ENCODE data around the gene TENM4.

DNA sequence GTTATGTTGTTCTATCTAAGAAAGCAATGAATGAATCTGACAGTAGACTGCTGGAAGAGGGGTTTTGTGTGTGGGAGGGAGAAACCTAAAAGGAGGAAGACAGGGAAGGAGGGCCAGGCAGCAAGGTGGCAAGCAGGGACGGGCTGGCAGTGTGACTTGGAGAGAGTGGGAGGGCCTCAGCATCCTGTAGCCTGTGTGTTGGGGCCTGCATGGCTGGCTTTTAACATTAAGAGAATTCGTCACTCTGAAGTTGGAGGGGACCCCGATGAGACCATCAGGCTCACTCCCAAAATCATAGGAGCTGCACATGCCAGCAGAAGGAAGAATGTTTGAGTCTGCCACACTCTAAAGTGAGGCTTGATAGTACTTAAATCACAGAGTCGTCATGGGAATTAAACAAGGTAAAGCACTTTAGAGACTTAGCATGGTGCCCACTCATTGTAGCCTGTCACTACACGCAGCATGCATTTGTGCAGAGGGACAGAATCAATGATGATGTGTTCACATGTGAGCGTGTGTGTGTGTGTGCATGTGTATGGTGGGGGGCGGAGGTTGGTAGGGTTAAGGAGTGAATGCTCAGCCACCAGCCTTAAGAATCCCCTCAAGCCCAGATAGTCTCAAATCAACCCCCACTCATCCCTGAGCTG, 199.5 kb downstream of the TENM4 start:
- TF ChIP-seq, protein P1, sequence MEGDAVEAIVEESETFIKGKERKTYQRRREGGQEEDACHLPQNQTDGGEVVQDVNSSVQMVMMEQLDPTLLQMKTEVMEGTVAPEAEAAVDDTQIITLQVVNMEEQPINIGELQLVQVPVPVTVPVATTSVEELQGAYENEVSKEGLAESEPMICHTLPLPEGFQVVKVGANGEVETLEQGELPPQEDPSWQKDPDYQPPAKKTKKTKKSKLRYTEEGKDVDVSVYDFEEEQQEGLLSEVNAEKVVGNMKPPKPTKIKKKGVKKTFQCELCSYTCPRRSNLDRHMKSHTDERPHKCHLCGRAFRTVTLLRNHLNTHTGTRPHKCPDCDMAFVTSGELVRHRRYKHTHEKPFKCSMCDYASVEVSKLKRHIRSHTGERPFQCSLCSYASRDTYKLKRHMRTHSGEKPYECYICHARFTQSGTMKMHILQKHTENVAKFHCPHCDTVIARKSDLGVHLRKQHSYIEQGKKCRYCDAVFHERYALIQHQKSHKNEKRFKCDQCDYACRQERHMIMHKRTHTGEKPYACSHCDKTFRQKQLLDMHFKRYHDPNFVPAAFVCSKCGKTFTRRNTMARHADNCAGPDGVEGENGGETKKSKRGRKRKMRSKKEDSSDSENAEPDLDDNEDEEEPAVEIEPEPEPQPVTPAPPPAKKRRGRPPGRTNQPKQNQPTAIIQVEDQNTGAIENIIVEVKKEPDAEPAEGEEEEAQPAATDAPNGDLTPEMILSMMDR (IDR thresholded peaks at IDR 0.05): no peak
- TF ChIP-seq BHLHE40 (IDR thresholded peaks at IDR 0.05; ENCODE audit: low read depth, low read length) (no peak), POLR2A (IDR thresholded peaks at IDR 0.05; ENCODE audit: low read length) (no peak), ZFP36 (IDR thresholded peaks at IDR 0.05; ENCODE audit: borderline replicate concordance, partially characterized antibody) (no peak), MYC (IDR thresholded peaks at IDR 0.05; ENCODE audit: borderline replicate concordance, low read length) (no peak), JUN (IDR thresholded peaks at IDR 0.05) (no peak), CHD2 (IDR thresholded peaks at IDR 0.05; ENCODE audit: low read length, partially characterized antibody) (no peak), CEBPB (IDR thresholded peaks at IDR 0.05) (no peak), HOXA7 (CRISPR knock-in tag; IDR thresholded peaks at IDR 0.05) (no peak), SMC3 (IDR thresholded peaks at IDR 0.05) (no peak), TFCP2L1 (CRISPR knock-in tag; IDR thresholded peaks at IDR 0.05) (no peak), PHF8 (IDR thresholded peaks at IDR 0.05; ENCODE audit: borderline replicate concordance, low read depth) (no peak)
- TF ChIP-seq, protein P2, sequence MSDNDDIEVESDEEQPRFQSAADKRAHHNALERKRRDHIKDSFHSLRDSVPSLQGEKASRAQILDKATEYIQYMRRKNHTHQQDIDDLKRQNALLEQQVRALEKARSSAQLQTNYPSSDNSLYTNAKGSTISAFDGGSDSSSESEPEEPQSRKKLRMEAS (IDR thresholded peaks at IDR 0.05): no peak
- TF ChIP-seq, protein P3, sequence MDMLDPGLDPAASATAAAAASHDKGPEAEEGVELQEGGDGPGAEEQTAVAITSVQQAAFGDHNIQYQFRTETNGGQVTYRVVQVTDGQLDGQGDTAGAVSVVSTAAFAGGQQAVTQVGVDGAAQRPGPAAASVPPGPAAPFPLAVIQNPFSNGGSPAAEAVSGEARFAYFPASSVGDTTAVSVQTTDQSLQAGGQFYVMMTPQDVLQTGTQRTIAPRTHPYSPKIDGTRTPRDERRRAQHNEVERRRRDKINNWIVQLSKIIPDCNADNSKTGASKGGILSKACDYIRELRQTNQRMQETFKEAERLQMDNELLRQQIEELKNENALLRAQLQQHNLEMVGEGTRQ (IDR thresholded peaks at IDR 0.05): no peak
